HepG2 (cell line): ENCODE measurements around the gene CDK2. TPM values are rescaled to one million over a fixed set of nuclear protein-coding genes. Genes with fewer than 3 reads are reported as not detected.
A peak's percentile ranks its signal among the peaks of the same experiment; 100 is the strongest.

Source experiments
- HOXA5 ChIP-seq: sonication (generic); formaldehyde crosslinking; IDR thresholded peaks from 2 replicates; pipeline ENCODE4 v1.4.0; 2020; ENCODE audit warnings: missing genetic modification reagents
- KAT7 ChIP-seq: IDR thresholded peaks from 2 replicates; pipeline ENCODE4 v1.6.1; 2018; ENCODE audit warnings: borderline replicate concordance, missing compliant biosample characterization
- KDM2A ChIP-seq: sonication (generic); formaldehyde crosslinking; IDR thresholded peaks from 2 replicates; pipeline ENCODE4 v1.4.0; 2020; ENCODE audit warnings: low read depth, missing genetic modification reagents, borderline replicate concordance
- NR2C2 ChIP-seq: sonication (generic); formaldehyde crosslinking; IDR thresholded peaks from 2 replicates; pipeline ENCODE4 v1.4.0; 2020; ENCODE audit warnings: missing genetic modification reagents, mild to moderate bottlenecking, moderate library complexity, borderline replicate concordance
- SP2 ChIP-seq: sonication (generic); formaldehyde crosslinking; IDR thresholded peaks from 2 replicates; pipeline ENCODE4 v1.5.1; 2020; ENCODE audit warnings: mild to moderate bottlenecking, missing genetic modification reagents
- SRSF1 ChIP-seq: fragments of 200-400 bp; formaldehyde crosslinking; optimal IDR thresholded peaks from 2 replicates; pipeline ENCODE3; 2017; ENCODE audit warnings: mild to moderate bottlenecking, low read depth, low read length, moderate library complexity
- ZNF207 ChIP-seq: fragments of 450-650 bp; IDR thresholded peaks from 2 replicates; pipeline ENCODE4 v1.6.1; 2016; ENCODE audit warnings: antibody characterized with exemption, borderline replicate concordance
- ZNF766 ChIP-seq: sonication (generic); formaldehyde crosslinking; IDR thresholded peaks from 2 replicates; pipeline ENCODE4 v1.5.0; 2020; ENCODE audit warnings: missing genetic modification reagents, borderline replicate concordance
- polyA plus RNA-seq, 8 experiments: library from polyadenylated mRNA; depleted of rRNA in 3 of 8; stranded (reverse) in 7 of 8; unstranded in 1 of 8; fragments of >200 nt; fragmentation: Illumina TruSeq in 4 of 8; extraction: Trizol in 4 of 8; gene quantifications; 2 replicates each; pipeline versions ENCODE4 v1.2.1 to v1.2.3, GENCODE V29; 2011 to 2016; ENCODE audit warnings: low read depth in 4 of 8, missing spikeins in 1 of 8, mixed read lengths in 1 of 8; ENCODE audit not compliant: insufficient read depth in 1 of 8
- total RNA-seq, 5 experiments: library from RNA; depleted of rRNA; stranded (reverse); fragments of >200 nt; fragmentation: Illumina TruSeq; extraction: Trizol; gene quantifications; 2 replicates each; pipeline ENCODE4 v1.2.3, GENCODE V29; 2016; ENCODE audit warnings: low read depth in 1 of 5
- TF ChIP-seq, protein P1 (sequence below), 2 experiments: IDR thresholded peaks; 2 replicates each; pipeline ENCODE4 v1.6.1; 2011 to 2012; ENCODE audit warnings: low read length in 2 of 2, borderline replicate concordance in 1 of 2, low read depth in 1 of 2, mild to moderate bottlenecking in 1 of 2, moderate library complexity in 1 of 2
- TF ChIP-seq, protein P2 (sequence below): sonication (generic); formaldehyde crosslinking; IDR thresholded peaks from 2 replicates; pipeline ENCODE4 v1.5.0; 2020; ENCODE audit warnings: mild to moderate bottlenecking, missing genetic modification reagents
- TF ChIP-seq, protein P3 (sequence below): sonication (generic); formaldehyde crosslinking; IDR thresholded peaks from 2 replicates; pipeline ENCODE4 v1.4.0; 2020; ENCODE audit warnings: missing genetic modification reagents
- TF ChIP-seq, protein P4 (sequence below): sonication (generic); formaldehyde crosslinking; IDR thresholded peaks from 2 replicates; pipeline ENCODE4 v1.4.0; 2020; ENCODE audit warnings: missing genetic modification reagents
- TF ChIP-seq, protein P5 (sequence below): sonication (generic); formaldehyde crosslinking; IDR thresholded peaks from 2 replicates; pipeline ENCODE4 v1.9.0; 2022; ENCODE audit warnings: missing genetic modification reagents, mild to moderate bottlenecking, borderline replicate concordance
- TF ChIP-seq, protein P6 (sequence below): IDR thresholded peaks from 2 replicates; pipeline ENCODE4 v1.6.1; 2016; ENCODE audit warnings: missing genetic modification reagents, missing compliant biosample characterization

CDK2 gene
- total and polyA plus RNA-seq, 2 of the 13 experiments (the other 11 are each of a cell fraction or from before 2014, with no cell fraction given), result 47.5 to 52.6 TPM

DNA sequence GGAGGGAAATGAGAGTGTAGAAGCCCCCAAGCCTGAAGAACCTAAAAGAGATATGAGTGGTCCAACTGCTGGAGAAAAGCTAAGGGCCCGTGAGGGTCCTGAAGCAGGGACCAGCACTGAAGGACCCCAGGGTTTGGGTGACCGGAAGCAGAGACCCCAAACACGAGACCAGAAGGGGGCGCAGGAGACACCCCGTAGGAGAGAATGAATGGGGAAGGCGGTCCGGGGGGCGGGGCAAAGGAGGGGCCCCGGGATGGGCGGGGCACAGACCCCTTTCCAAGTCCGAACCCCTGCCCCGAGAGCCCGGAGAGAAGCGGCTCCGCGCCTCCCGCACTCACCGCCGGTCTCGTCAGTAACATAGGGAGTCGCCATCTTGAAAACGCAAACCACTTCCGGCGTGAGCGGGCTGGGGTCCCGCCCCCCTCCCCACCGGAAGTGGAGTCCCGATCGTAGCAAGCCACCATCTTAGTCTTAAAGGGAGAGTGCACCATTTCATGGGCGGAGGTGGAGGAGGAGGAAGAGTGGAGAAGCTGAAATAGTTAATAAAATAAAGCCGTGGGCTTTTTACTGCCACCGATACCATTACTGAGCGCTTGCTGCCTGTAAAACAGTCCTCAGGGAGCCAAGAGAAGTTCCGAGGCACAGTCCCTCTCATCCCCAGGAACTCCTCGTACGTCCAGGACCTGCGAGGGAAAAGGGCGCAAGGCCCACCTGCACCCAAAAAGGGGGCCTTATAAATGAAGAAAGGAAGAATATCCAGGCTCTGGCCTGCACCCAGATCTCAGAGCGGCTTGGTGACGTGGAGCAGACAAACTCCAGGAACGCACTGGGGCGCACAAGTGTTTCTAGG is 39.7 kb upstream of the CDK2 start (continued):
- peak; percentile 66; the same call in 1 of the 2 replicates for TF ChIP-seq HOXA5 (CRISPR knock-in tag)
- TF ChIP-seq, protein P1, sequence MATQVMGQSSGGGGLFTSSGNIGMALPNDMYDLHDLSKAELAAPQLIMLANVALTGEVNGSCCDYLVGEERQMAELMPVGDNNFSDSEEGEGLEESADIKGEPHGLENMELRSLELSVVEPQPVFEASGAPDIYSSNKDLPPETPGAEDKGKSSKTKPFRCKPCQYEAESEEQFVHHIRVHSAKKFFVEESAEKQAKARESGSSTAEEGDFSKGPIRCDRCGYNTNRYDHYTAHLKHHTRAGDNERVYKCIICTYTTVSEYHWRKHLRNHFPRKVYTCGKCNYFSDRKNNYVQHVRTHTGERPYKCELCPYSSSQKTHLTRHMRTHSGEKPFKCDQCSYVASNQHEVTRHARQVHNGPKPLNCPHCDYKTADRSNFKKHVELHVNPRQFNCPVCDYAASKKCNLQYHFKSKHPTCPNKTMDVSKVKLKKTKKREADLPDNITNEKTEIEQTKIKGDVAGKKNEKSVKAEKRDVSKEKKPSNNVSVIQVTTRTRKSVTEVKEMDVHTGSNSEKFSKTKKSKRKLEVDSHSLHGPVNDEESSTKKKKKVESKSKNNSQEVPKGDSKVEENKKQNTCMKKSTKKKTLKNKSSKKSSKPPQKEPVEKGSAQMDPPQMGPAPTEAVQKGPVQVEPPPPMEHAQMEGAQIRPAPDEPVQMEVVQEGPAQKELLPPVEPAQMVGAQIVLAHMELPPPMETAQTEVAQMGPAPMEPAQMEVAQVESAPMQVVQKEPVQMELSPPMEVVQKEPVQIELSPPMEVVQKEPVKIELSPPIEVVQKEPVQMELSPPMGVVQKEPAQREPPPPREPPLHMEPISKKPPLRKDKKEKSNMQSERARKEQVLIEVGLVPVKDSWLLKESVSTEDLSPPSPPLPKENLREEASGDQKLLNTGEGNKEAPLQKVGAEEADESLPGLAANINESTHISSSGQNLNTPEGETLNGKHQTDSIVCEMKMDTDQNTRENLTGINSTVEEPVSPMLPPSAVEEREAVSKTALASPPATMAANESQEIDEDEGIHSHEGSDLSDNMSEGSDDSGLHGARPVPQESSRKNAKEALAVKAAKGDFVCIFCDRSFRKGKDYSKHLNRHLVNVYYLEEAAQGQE (IDR thresholded peaks at IDR 0.05; ENCODE audit: borderline replicate concordance in 1 of 2, low read depth in 1 of 2, low read length in 2 of 2), result 0 out of 4 replicates have a peak, but pooled peaks of 1 of the 2 experiments have one; percentile 12
- TF ChIP-seq SRSF1, result peak; percentile 43
- TF ChIP-seq ZNF207, result no peak
- TF ChIP-seq NR2C2 (CRISPR knock-in tag), result peak; percentile 66; the same call in 1 of the 2 replicates
- TF ChIP-seq, protein P2, sequence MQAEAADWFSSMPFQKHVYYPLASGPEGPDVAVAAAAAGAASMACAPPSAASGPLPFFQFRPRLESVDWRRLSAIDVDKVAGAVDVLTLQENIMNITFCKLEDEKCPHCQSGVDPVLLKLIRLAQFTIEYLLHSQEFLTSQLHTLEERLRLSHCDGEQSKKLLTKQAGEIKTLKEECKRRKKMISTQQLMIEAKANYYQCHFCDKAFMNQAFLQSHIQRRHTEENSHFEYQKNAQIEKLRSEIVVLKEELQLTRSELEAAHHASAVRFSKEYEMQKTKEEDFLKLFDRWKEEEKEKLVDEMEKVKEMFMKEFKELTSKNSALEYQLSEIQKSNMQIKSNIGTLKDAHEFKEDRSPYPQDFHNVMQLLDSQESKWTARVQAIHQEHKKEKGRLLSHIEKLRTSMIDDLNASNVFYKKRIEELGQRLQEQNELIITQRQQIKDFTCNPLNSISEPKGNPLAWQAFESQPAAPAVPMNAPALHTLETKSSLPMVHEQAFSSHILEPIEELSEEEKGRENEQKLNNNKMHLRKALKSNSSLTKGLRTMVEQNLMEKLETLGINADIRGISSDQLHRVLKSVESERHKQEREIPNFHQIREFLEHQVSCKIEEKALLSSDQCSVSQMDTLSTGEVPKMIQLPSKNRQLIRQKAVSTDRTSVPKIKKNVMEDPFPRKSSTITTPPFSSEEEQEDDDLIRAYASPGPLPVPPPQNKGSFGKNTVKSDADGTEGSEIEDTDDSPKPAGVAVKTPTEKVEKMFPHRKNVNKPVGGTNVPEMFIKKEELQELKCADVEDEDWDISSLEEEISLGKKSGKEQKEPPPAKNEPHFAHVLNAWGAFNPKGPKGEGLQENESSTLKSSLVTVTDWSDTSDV, result 0 out of 2 replicates have a peak, but pooled peaks have one; percentile 8
- TF ChIP-seq, protein P3, sequence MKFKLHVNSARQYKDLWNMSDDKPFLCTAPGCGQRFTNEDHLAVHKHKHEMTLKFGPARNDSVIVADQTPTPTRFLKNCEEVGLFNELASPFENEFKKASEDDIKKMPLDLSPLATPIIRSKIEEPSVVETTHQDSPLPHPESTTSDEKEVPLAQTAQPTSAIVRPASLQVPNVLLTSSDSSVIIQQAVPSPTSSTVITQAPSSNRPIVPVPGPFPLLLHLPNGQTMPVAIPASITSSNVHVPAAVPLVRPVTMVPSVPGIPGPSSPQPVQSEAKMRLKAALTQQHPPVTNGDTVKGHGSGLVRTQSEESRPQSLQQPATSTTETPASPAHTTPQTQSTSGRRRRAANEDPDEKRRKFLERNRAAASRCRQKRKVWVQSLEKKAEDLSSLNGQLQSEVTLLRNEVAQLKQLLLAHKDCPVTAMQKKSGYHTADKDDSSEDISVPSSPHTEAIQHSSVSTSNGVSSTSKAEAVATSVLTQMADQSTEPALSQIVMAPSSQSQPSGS (CRISPR knock-in tag), result no peak
- peak; percentile 56; the same call in 1 of the 2 replicates for TF ChIP-seq KDM2A
- TF ChIP-seq, protein P4, sequence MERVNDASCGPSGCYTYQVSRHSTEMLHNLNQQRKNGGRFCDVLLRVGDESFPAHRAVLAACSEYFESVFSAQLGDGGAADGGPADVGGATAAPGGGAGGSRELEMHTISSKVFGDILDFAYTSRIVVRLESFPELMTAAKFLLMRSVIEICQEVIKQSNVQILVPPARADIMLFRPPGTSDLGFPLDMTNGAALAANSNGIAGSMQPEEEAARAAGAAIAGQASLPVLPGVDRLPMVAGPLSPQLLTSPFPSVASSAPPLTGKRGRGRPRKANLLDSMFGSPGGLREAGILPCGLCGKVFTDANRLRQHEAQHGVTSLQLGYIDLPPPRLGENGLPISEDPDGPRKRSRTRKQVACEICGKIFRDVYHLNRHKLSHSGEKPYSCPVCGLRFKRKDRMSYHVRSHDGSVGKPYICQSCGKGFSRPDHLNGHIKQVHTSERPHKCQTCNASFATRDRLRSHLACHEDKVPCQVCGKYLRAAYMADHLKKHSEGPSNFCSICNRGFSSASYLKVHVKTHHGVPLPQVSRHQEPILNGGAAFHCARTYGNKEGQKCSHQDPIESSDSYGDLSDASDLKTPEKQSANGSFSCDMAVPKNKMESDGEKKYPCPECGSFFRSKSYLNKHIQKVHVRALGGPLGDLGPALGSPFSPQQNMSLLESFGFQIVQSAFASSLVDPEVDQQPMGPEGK (CRISPR knock-in tag), result peak; percentile 13; the same call in 1 of the 2 replicates
- TF ChIP-seq ZNF766 (CRISPR knock-in tag), result 0 out of 2 replicates have a peak, but pooled peaks have one; percentile 41
- TF ChIP-seq, protein P5, sequence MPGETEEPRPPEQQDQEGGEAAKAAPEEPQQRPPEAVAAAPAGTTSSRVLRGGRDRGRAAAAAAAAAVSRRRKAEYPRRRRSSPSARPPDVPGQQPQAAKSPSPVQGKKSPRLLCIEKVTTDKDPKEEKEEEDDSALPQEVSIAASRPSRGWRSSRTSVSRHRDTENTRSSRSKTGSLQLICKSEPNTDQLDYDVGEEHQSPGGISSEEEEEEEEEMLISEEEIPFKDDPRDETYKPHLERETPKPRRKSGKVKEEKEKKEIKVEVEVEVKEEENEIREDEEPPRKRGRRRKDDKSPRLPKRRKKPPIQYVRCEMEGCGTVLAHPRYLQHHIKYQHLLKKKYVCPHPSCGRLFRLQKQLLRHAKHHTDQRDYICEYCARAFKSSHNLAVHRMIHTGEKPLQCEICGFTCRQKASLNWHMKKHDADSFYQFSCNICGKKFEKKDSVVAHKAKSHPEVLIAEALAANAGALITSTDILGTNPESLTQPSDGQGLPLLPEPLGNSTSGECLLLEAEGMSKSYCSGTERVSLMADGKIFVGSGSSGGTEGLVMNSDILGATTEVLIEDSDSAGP (CRISPR knock-in tag), result peak; percentile 100
- peak; percentile 70 for TF ChIP-seq SP2 (CRISPR knock-in tag)
- TF ChIP-seq, protein P6, sequence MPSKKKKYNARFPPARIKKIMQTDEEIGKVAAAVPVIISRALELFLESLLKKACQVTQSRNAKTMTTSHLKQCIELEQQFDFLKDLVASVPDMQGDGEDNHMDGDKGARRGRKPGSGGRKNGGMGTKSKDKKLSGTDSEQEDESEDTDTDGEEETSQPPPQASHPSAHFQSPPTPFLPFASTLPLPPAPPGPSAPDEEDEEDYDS (CRISPR knock-in tag), result peak; percentile 32; the same call in 1 of the 2 replicates
- TF ChIP-seq KAT7 (CRISPR knock-in tag), result peak; percentile 43
